Ecto neural progenitor cell (in vitro differentiated cells): Measurements from ENCODE around the gene HTT.

Source experiments
- DNase-seq: peaks from one replicate; pipeline ENCODE4 v3.0.0-alpha.2; 2018; ENCODE audit warnings: low spot score

The HTT gene

GRCh38 chr4:3290476-3290875, 216.0 kb downstream of the HTT start:
- no peak for DNase-seq

GRCh38 chr4:3290889-3291321, 216.4 kb downstream of the HTT start:
- DNase-seq, result no peak

GRCh38 chr4:3291411-3291968, 217.0 kb downstream of the HTT start:
- DNase-seq, result peak; percentile 63

GRCh38 chr4:3291969-3292570, 217.6 kb downstream of the HTT start:
- DNase-seq, result no peak

GRCh38 chr4:3292571-3293400, 218.3 kb downstream of the HTT start, which contains the start of gene RGS12:
RGS12 (plus strand) TSS chr4:3293021; CDS start chr4:3316171, 23,150 bp downstream.
- peak; percentile 98 for DNase-seq
